ENCODE measurements around the gene NKAIN2.

NKAIN2 gene

DNA sequence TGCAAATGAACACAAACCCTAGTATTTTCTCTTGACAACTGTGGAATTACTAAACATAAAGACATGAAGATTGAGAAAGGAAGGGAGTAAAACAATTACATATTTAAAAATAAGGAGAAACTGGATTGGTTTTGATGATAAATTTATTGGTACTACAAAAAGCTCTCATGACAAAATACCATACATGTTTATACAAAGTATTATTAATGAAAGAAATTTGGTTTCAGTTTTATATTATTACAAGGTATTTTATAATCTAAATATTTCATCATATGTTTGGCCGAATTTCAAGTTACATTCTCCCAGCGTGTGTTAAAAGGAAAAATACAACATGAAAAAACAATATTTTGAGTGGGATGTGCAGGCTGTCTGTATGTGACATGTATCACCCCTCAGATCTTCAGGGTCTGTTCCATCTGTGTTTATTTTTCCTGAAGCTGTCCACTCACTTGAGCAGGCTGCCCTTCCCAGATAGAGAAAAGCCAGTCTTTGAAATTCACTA is 568.4 kb downstream of the NKAIN2 start:
- in situ Hi-C loops (cut with HindIII; ENCODE audit: low pct_ligation_motif_present, low sequenced_read_pairs) = no loop called here
- no peaks in the 10 kb centered on the region for H3K27me3 ChIP-seq (replicated peaks)

DNA sequence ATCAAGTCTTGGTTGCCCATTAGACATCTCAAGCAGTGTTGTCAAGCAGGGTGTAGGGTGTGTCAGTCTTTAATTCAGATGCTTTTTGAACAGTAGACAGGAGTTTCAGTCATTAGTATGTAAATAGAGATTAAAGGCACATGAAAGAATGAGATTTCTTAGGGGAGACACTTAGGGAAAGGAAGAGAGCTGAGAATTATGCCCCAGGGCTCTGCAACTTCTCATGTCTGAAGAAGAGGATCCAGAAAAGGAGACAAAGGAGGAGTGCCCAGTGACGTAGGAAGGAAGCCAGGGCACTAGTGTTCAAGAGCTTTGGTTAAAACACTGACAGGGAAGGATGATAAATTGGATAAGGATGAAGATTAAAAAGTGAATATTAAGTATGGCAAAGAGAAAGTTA is 569.7 kb downstream of the NKAIN2 start:
- Histone ChIP-seq H3K27ac (no peak overlapping the region), H3K27me3 (replicated peaks) (no peaks in the 10 kb centered on the region), H3K4me3 (ENCODE audit: low read depth, low read length) (no peak overlapping the region), H3K36me3 (replicated peaks) (no peaks in the 10 kb centered on the region)
- DNase-seq = no peak
- in situ Hi-C loops (cut with HindIII; ENCODE audit: low pct_ligation_motif_present, low sequenced_read_pairs) = no loop called here
- TF ChIP-seq, protein P1, sequence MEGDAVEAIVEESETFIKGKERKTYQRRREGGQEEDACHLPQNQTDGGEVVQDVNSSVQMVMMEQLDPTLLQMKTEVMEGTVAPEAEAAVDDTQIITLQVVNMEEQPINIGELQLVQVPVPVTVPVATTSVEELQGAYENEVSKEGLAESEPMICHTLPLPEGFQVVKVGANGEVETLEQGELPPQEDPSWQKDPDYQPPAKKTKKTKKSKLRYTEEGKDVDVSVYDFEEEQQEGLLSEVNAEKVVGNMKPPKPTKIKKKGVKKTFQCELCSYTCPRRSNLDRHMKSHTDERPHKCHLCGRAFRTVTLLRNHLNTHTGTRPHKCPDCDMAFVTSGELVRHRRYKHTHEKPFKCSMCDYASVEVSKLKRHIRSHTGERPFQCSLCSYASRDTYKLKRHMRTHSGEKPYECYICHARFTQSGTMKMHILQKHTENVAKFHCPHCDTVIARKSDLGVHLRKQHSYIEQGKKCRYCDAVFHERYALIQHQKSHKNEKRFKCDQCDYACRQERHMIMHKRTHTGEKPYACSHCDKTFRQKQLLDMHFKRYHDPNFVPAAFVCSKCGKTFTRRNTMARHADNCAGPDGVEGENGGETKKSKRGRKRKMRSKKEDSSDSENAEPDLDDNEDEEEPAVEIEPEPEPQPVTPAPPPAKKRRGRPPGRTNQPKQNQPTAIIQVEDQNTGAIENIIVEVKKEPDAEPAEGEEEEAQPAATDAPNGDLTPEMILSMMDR (IDR thresholded peaks at IDR 0.05; ENCODE audit: low read depth, low read length, missing control alignments) = no peak

More for the DNA sequence above, 568.4 kb downstream of the NKAIN2 start:
- TF ChIP-seq, protein P1 (IDR thresholded peaks at IDR 0.05; ENCODE audit: low read depth, low read length, missing control alignments) = no peak
- Histone ChIP-seq H3K36me3 (replicated peaks) (no peaks in the 10 kb centered on the region), H3K27ac (no peak overlapping the region), H3K4me3 (ENCODE audit: low read depth, low read length) (no peak overlapping the region)
- no peak for DNase-seq

DNA sequence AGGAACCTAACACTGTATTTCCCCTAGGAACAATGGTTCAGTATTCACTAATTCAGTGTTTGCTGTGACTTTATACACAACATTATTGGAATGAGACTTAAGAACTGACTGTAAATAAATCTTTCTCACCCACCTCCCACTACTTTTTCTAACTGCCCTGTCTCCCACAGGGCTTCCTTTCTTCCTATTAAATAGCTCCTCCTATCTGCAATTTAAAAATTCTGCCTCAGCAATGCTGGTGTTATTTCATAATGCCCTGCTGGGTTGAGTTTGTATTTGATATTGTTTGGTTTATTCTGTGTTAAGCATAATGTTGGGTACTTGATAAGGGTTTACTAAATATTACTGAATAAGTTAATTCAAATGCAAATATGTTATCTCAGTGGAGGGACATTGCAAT is 585.5 kb downstream of the NKAIN2 start:
- Histone ChIP-seq H3K4me3 (ENCODE audit: low read depth, low read length) (no peak overlapping the region), H3K36me3 (replicated peaks) (no peaks in the 10 kb centered on the region), H3K27me3 (replicated peaks) (no peaks in the 10 kb centered on the region), H3K27ac (no peak overlapping the region)
- TF ChIP-seq, protein P1 (IDR thresholded peaks at IDR 0.05; ENCODE audit: low read depth, low read length, missing control alignments) = no peak
- in situ Hi-C loops (cut with HindIII; ENCODE audit: low pct_ligation_motif_present, low sequenced_read_pairs) = no loop called here
- no peak for DNase-seq

DNA sequence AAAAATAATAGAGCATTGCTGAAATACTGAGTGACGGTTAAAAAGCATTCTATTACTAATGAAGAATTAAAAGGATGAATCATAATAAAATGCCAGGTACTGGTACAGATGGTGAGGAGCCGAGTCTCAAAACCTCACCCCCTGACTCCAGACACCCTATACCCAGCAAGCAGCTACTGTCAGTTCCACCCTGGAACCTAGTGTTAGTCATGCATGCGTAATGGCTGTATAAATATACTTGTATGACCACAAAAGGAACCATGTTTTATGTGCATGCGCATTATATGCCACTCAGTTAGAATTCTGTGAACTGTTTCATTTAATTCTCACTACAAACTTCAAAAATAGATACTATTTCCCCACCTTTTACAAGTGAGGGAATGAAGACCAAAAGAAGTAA is 589.9 kb downstream of the NKAIN2 start:
- in situ Hi-C loops (cut with HindIII; ENCODE audit: low pct_ligation_motif_present, low sequenced_read_pairs) = no loop called here

DNA sequence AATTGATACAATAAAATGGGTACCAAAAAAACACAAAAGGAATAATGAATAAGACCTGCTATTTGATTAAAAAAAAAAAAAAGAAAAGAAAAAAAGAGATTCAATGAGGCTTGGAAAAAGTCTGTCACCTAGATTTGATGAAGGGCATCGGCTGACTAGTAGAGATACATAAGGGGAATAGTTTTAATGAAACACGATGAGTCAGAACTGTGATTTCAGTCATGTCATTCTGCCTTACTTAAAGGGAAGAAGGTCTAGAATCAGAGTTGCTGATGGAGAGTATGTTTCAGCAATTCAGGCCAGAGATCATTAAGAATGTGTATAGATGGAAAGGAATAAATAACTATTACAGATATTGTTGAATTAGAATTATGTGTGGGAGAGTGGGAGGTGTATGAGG is 592.7 kb downstream of the NKAIN2 start:
- Histone ChIP-seq H3K36me3 (replicated peaks) (no peaks in the 10 kb centered on the region), H3K27me3 (replicated peaks) (no peaks in the 10 kb centered on the region), H3K27ac (no peak overlapping the region), H3K4me3 (ENCODE audit: low read depth, low read length) (no peak overlapping the region)
- in situ Hi-C loops (cut with HindIII; ENCODE audit: low pct_ligation_motif_present, low sequenced_read_pairs) = no loop called here
- TF ChIP-seq, protein P1 (IDR thresholded peaks at IDR 0.05; ENCODE audit: low read depth, low read length, missing control alignments) = no peak
- no peak for DNase-seq

More for the DNA sequence above, 589.9 kb downstream of the NKAIN2 start:
- DNase-seq = peak; percentile 1
- TF ChIP-seq, protein P1 (IDR thresholded peaks at IDR 0.05; ENCODE audit: low read depth, low read length, missing control alignments) = no peak
- Histone ChIP-seq H3K36me3 (replicated peaks) (no peaks in the 10 kb centered on the region), H3K27ac (no peak overlapping the region), H3K4me3 (ENCODE audit: low read depth, low read length) (no peak overlapping the region), H3K27me3 (replicated peaks) (no peaks in the 10 kb centered on the region)

Measured in brain microvascular endothelial cell (primary cell).